HCT116 (cell line): ENCODE measurements around the gene ATXN7L1. TPM values are rescaled to one million over a fixed set of nuclear protein-coding genes. Genes with fewer than 3 reads are reported as not detected.

ENCODE experiments used
- ATAC-seq: fragments of 200-7000 bp; cut with Tn5 transposase; 2 replicates; pipeline ENCODE4 v1.9.1; 2020; ENCODE audit warnings: mild to moderate bottlenecking, moderate library complexity
- BruUV-seq: library from RNA; stranded (reverse); fragments of 400-500 nt; replicated peaks from 2 replicates; lab custom pipeline; 2021; lab: Mats Ljungman, UMichigan
- CTCF ChIA-PET: fragments of 300-600 bp; sonication (Branson Sonifier 250); formaldehyde crosslinking; loops from one replicate; lab custom pipeline; 2021; ENCODE audit warnings: antibody characterized with exemption; lab: Charles Lee
- POLR2A ChIA-PET: fragments of 300-600, 350-600 bp; sonication (Branson Sonifier 250); formaldehyde crosslinking; loops from one replicate; lab custom pipeline; 2021; ENCODE audit warnings: antibody characterized with exemption; lab: Charles Lee
- RAD21 ChIA-PET, 2 experiments: fragments of 300-600 bp; sonication (Branson Sonifier 250); formaldehyde crosslinking; loops; one replicate each; lab custom pipeline; 2023; ENCODE audit warnings: low total read pairs in 2 of 2; ENCODE audit not compliant: uncharacterized antibody in 2 of 2, unreplicated experiment in 2 of 2, low non-redundant PET in 1 of 2; lab: Charles Lee
- DNase-seq: peaks from one replicate; pipeline ENCODE4 v3.0.0-alpha.2; 2010; ENCODE audit warnings: low read depth, low spot score
- H2AFZ ChIP-seq: fragments of 200-600 bp; shearing (Covaris generic), sonication (generic); 2 replicates; pipeline ENCODE4 v1.6.1; 2017; ENCODE audit warnings: low read depth, mixed run types, mixed read lengths, antibody characterized with exemption, low read length; ENCODE audit not compliant: poor library complexity, severe bottlenecking
- H3K27ac ChIP-seq: 2 replicates; pipeline ENCODE4 v1.5.1; 2012; ENCODE audit warnings: low read depth, low read length
- H3K27me3 ChIP-seq: fragments of 200-600 bp; sonication (generic); 2 replicates; pipeline ENCODE4 v1.6.1; 2016; ENCODE audit warnings: mixed run types, low read length, mixed read lengths; ENCODE audit not compliant: insufficient read depth
- H3K36me3 ChIP-seq, 2 experiments: fragments of 200-500 bp in 1 of 2; fragments of 200-600 bp in 1 of 2; sonication (Bioruptor generic) in 1 of 2; sonication (generic) in 1 of 2; 2 replicates each; pipeline versions ENCODE4 v1.5.1 to v1.6.1; 2014 to 2016; ENCODE audit warnings: low read length in 2 of 2, inconsistent platforms in 1 of 2, mixed read lengths in 1 of 2, mixed run types in 1 of 2; ENCODE audit not compliant: insufficient read depth in 2 of 2, control insufficient read depth in 1 of 2
- H3K4me1 ChIP-seq, 2 experiments: fragments of 200-600 bp in 1 of 2; sonication (generic) in 1 of 2; 2 replicates each; pipeline versions ENCODE4 v1.5.1 to v1.6.1; 2012 to 2017; ENCODE audit warnings: low read length in 2 of 2, inconsistent platforms in 1 of 2, mild to moderate bottlenecking in 1 of 2, mixed read lengths in 1 of 2, mixed run types in 1 of 2, moderate library complexity in 1 of 2; ENCODE audit not compliant: insufficient read depth in 2 of 2, control insufficient read depth in 1 of 2
- H3K4me2 ChIP-seq: fragments of 200-600 bp; sonication (generic); 2 replicates; pipeline ENCODE4 v1.6.1; 2017; ENCODE audit warnings: mixed run types, low read length, mixed read lengths
- H3K4me3 ChIP-seq, 2 experiments: fragments of 200-600 bp in 1 of 2; sonication (generic) in 1 of 2; replicated peaks in 1 of 2; 2 replicates each; pipeline ENCODE4 v1.5.1; 2011 to 2016; ENCODE audit warnings: low read length in 2 of 2, control low read depth in 1 of 2, low read depth in 1 of 2, mild to moderate bottlenecking in 1 of 2, mixed read lengths in 1 of 2, mixed run types in 1 of 2
- H3K79me2 ChIP-seq: fragments of 200-600 bp; sonication (generic); 2 replicates; pipeline ENCODE4 v1.6.1; 2017; ENCODE audit warnings: mild to moderate bottlenecking, mixed run types, low read length, moderate library complexity, mixed read lengths; ENCODE audit not compliant: insufficient read depth
- H3K9ac ChIP-seq: fragments of 200-600 bp; sonication (generic); 2 replicates; pipeline ENCODE4 v1.6.1; 2016; ENCODE audit warnings: low read length, mixed read lengths
- H3K9me2 ChIP-seq: fragments of 200-600 bp; sonication (generic), shearing (Covaris generic); 2 replicates; pipeline ENCODE4 v1.6.1; 2017; ENCODE audit warnings: mixed run types, mild to moderate bottlenecking, moderate library complexity; ENCODE audit not compliant: insufficient read depth
- H3K9me3 ChIP-seq, 2 experiments: fragments of 200-500 bp in 1 of 2; fragments of 200-600 bp in 1 of 2; sonication (Bioruptor generic) in 1 of 2; sonication (generic) in 1 of 2; 2 replicates each; pipeline ENCODE4 v1.6.1; 2014 to 2017; ENCODE audit warnings: low read length in 2 of 2, mixed read lengths in 2 of 2, inconsistent platforms in 1 of 2, low read depth in 1 of 2, mild to moderate bottlenecking in 1 of 2, mixed run types in 1 of 2, moderate library complexity in 1 of 2; ENCODE audit not compliant: control insufficient read depth in 1 of 2, insufficient read depth in 1 of 2
- H4K20me1 ChIP-seq: fragments of 200-600 bp; sonication (generic), shearing (Covaris generic); 2 replicates; pipeline ENCODE4 v1.6.1; 2017; ENCODE audit warnings: mixed run types, mild to moderate bottlenecking, moderate library complexity; ENCODE audit not compliant: insufficient read depth
- EGR1 ChIP-seq: IDR thresholded peaks from 2 replicates; pipeline ENCODE4 v1.6.1; 2012; ENCODE audit warnings: low read depth
- ELF1 ChIP-seq: IDR thresholded peaks from 2 replicates; pipeline ENCODE4 v1.6.1; 2012; ENCODE audit warnings: low read depth, borderline replicate concordance
- FOSL1 ChIP-seq: IDR thresholded peaks from 2 replicates; pipeline ENCODE4 v1.6.1; 2012; ENCODE audit warnings: low read depth
- JUND ChIP-seq: IDR thresholded peaks from 2 replicates; pipeline ENCODE4 v1.6.1; 2012
- POLR2A ChIP-seq: IDR thresholded peaks from 2 replicates; pipeline ENCODE4 v1.7.0; 2011; ENCODE audit warnings: borderline replicate concordance; ENCODE audit not compliant: insufficient read depth, insufficient read length; ENCODE audit errors: extremely low read depth
- SIN3A ChIP-seq: IDR thresholded peaks from 2 replicates; pipeline ENCODE4 v1.6.1; 2012; ENCODE audit warnings: low read depth
- SRF ChIP-seq: IDR thresholded peaks from 2 replicates; pipeline ENCODE4 v1.6.1; 2012; ENCODE audit warnings: low read depth
- TCF7L2 ChIP-seq: IDR thresholded peaks from 2 replicates; pipeline ENCODE4 v1.7.0; 2011; ENCODE audit warnings: borderline replicate concordance, inconsistent platforms; ENCODE audit not compliant: insufficient read depth, insufficient read length; ENCODE audit errors: extremely low read depth
- YY1 ChIP-seq: IDR thresholded peaks from 2 replicates; pipeline ENCODE4 v1.6.1; 2011; ENCODE audit warnings: low read length, low read depth, moderate library complexity, mild to moderate bottlenecking; ENCODE audit not compliant: insufficient replicate concordance; ENCODE audit errors: extremely low read depth
- intact Hi-C: fragments of 100-400 bp; cut with micrococcal nuclease; formaldehyde crosslinking; loops from 2 replicates; pipeline ENCODE4 v1.10.0; 2022
- total RNA-seq: library from RNA; stranded (reverse); gene quantifications from one replicate; pipeline ENCODE4 v1.2.1, GENCODE V29; 2021; ENCODE audit not compliant: unreplicated experiment
- TF ChIP-seq, protein P1 (sequence below): IDR thresholded peaks from 2 replicates; pipeline ENCODE4 v1.6.1; 2011; ENCODE audit warnings: mild to moderate bottlenecking, low read length, moderate library complexity; ENCODE audit not compliant: insufficient replicate concordance; ENCODE audit errors: extremely low read depth
- TF ChIP-seq, protein P2 (sequence below): IDR thresholded peaks from 2 replicates; pipeline ENCODE4 v1.6.1; 2012
- TF ChIP-seq, protein P3 (sequence below), 3 experiments: fragments of 200-600 bp in 1 of 3; sonication (generic) in 1 of 3; IDR thresholded peaks in 2 of 3; conservative IDR thresholded peaks in 1 of 3; 2 replicates each; pipeline ENCODE4 v1.5.1; 2012 to 2017; ENCODE audit warnings: low read depth in 2 of 3, low read length in 2 of 3, antibody characterized with exemption in 1 of 3, borderline replicate concordance in 1 of 3, control low read depth in 1 of 3, mild to moderate bottlenecking in 1 of 3, mixed read lengths in 1 of 3, mixed run types in 1 of 3, moderate library complexity in 1 of 3; ENCODE audit not compliant: insufficient read depth in 1 of 3
- TF ChIP-seq, protein P4 (sequence below): IDR thresholded peaks from 2 replicates; pipeline ENCODE4 v1.6.1; 2012

ATXN7L1 gene
- total RNA-seq, 1 experiment from 2014 or later, result 11.5 TPM

DNA sequence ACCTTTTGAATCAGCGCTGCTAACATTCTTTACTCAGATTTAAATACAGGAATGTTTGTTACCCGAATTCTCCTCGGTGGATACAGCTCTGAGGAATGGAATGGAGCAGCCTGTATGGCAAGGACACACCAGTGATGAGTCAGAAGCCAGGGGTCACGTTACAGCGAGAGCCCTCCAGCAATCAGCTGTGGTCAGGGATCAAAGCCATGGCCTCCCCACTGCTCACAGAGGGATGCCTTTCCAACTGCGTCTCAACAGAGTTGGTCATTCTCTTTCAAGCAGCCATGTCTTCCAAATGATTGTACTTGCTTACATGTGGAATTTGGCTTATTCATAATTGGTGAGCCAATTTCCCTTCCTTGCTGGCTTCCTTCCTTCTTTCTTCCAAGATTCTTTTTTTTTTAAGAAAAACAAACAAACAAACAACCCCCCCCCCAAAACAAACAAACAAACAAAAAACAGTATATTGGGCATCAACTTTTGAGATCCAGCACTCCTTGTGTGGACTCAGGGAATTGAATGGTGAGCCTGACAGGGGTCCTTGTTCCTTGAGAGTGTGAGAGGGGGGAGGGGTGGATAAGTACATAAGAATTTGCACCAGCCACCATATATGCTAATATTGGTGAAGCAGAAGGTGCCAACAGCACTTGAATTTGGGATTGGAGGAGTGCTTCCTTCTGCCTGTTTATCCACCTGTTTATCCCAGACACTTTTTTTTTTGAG, 100.2 kb downstream of the ATXN7L1 start (continued):
- TF ChIP-seq, protein P1, sequence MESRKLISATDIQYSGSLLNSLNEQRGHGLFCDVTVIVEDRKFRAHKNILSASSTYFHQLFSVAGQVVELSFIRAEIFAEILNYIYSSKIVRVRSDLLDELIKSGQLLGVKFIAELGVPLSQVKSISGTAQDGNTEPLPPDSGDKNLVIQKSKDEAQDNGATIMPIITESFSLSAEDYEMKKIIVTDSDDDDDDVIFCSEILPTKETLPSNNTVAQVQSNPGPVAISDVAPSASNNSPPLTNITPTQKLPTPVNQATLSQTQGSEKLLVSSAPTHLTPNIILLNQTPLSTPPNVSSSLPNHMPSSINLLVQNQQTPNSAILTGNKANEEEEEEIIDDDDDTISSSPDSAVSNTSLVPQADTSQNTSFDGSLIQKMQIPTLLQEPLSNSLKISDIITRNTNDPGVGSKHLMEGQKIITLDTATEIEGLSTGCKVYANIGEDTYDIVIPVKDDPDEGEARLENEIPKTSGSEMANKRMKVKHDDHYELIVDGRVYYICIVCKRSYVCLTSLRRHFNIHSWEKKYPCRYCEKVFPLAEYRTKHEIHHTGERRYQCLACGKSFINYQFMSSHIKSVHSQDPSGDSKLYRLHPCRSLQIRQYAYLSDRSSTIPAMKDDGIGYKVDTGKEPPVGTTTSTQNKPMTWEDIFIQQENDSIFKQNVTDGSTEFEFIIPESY, result peak; percentile 81

DNA sequence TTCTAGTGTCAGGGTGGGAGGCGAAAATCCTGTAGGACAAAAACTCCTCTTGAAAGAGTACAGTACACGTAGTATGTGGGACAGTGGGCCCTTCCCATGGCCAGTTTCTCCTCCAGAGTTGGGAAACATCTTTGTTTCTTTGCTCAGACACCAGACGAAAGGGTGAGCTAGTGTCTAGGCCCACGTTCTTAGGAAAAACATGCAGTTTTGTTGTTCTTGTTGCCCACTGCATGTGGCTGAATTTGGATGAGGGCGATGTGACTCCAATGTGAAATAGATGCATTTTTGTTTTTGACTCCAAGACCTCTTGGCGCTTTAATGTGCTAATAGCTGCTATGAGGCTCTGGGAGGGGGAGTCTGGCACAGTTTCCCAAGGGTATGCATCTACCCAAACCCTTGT, 100.8 kb downstream of the ATXN7L1 start:
- TF ChIP-seq JUND, result no peak
- TF ChIP-seq SIN3A, result no peak
- TF ChIP-seq, protein P2, sequence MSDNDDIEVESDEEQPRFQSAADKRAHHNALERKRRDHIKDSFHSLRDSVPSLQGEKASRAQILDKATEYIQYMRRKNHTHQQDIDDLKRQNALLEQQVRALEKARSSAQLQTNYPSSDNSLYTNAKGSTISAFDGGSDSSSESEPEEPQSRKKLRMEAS, result no peak
- TF ChIP-seq FOSL1, result no peak
- no peak for TF ChIP-seq POLR2A
- TF ChIP-seq ELF1, result no peak
- TF ChIP-seq, protein P3, sequence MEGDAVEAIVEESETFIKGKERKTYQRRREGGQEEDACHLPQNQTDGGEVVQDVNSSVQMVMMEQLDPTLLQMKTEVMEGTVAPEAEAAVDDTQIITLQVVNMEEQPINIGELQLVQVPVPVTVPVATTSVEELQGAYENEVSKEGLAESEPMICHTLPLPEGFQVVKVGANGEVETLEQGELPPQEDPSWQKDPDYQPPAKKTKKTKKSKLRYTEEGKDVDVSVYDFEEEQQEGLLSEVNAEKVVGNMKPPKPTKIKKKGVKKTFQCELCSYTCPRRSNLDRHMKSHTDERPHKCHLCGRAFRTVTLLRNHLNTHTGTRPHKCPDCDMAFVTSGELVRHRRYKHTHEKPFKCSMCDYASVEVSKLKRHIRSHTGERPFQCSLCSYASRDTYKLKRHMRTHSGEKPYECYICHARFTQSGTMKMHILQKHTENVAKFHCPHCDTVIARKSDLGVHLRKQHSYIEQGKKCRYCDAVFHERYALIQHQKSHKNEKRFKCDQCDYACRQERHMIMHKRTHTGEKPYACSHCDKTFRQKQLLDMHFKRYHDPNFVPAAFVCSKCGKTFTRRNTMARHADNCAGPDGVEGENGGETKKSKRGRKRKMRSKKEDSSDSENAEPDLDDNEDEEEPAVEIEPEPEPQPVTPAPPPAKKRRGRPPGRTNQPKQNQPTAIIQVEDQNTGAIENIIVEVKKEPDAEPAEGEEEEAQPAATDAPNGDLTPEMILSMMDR (IDR thresholded peaks at IDR 0.05 in 2 of 3, conservative IDR thresholded peaks at IDR 0.05 in 1 of 3; ENCODE audit: borderline replicate concordance in 1 of 3, insufficient read depth in 1 of 3, low read depth in 2 of 3, low read length in 2 of 3), result no peak
- TF ChIP-seq SRF, result no peak
- no peak for TF ChIP-seq EGR1
- TF ChIP-seq, protein P4, sequence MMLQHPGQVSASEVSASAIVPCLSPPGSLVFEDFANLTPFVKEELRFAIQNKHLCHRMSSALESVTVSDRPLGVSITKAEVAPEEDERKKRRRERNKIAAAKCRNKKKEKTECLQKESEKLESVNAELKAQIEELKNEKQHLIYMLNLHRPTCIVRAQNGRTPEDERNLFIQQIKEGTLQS, result no peak
- TF ChIP-seq YY1, result no peak
- TF ChIP-seq TCF7L2, result no peak
- Histone ChIP-seq H3K36me3 (no peaks in the 10 kb centered on the region), H4K20me1 (no peaks in the 10 kb centered on the region), H2AFZ (no peak overlapping the region), H3K9ac (peak overlapping the region; percentile 47), H3K4me2 (peak overlapping the region; percentile 75), H3K27me3 (no peaks in the 10 kb centered on the region), H3K9me3 (no peaks in the 10 kb centered on the region), H3K4me3 (peak overlapping the region in 1 of 2 experiments; percentile 38; a peak in 3 of 4 replicates), H3K4me1 (peaks cover 32 to 76% of the 10 kb centered on the region in 2 experiments), H3K9me2 (no peaks in the 10 kb centered on the region), H3K79me2 (no peaks in the 10 kb centered on the region), H3K27ac (peak overlapping the region; percentile 46; the same call in 1 of the 2 replicates)
- CTCF ChIA-PET, result interaction anchor here (0.6 to 2.6 kb wide), 3 partner anchors 10 to 759 kb away, joined by 3 to 16 read pairs (median 3); no protein-coding TSS in a partner anchor
- DNase-seq (no peak), ATAC-seq (peak; percentile 0; the same call in 1 of the 2 replicates)
- RAD21 ChIA-PET, result no interaction called here
- POLR2A ChIA-PET, result no interaction called here
- BruUV-seq, result no TSS peak
- intact Hi-C loops, result no loop called here
